A673 (cell line): ENCODE data around the gene FIBCD1. TPM values are rescaled to one million over a fixed set of nuclear protein-coding genes. Genes with fewer than 3 reads are reported as not detected.

Experiments used
- BruUV-seq: library from RNA; stranded (reverse); fragments of 400-500 nt; replicated peaks from 2 replicates; lab custom pipeline; 2021; lab: Mats Ljungman, UMichigan
- CTCF ChIA-PET: fragments of 300-600 bp; sonication (Branson Sonifier 250); formaldehyde crosslinking; loops from one replicate; lab custom pipeline; 2022; ENCODE audit warnings: antibody characterized with exemption; lab: Charles Lee
- POLR2A ChIA-PET: fragments of 300-600 bp; sonication (Branson Sonifier 250); formaldehyde crosslinking; loops from one replicate; lab custom pipeline; 2022; ENCODE audit warnings: antibody characterized with exemption; ENCODE audit not compliant: low non-redundant PET; lab: Charles Lee
- DNase-seq: peaks from one replicate; pipeline ENCODE4 v3.0.0-alpha.2; 2015; ENCODE audit warnings: low spot score
- H3K27ac ChIP-seq: fragments of 200-600 bp; sonication (generic); 2 replicates; pipeline ENCODE4 v1.5.1; 2016; ENCODE audit warnings: mixed run types, low read depth, mild to moderate bottlenecking, mixed read lengths, antibody characterized with exemption, low read length; ENCODE audit not compliant: poor library complexity, severe bottlenecking
- H3K27me3 ChIP-seq: fragments of 200-600 bp; sonication (generic); replicated peaks from 2 replicates; pipeline ENCODE4 v1.6.1; 2017; ENCODE audit warnings: mixed run types, low read depth, mild to moderate bottlenecking, mixed read lengths, antibody characterized with exemption, low read length; ENCODE audit not compliant: insufficient read depth, poor library complexity
- H3K36me3 ChIP-seq: fragments of 200-600 bp; sonication (generic); 2 replicates; pipeline ENCODE4 v1.6.1; 2016; ENCODE audit warnings: mixed run types, mild to moderate bottlenecking, mixed read lengths, antibody characterized with exemption, low read length; ENCODE audit not compliant: insufficient read depth, poor library complexity, severe bottlenecking
- H3K4me1 ChIP-seq: fragments of 200-600 bp; sonication (generic); 2 replicates; pipeline ENCODE4 v1.6.1; 2017; ENCODE audit warnings: mixed run types, mild to moderate bottlenecking, mixed read lengths, antibody characterized with exemption, low read length; ENCODE audit not compliant: insufficient read depth, poor library complexity, severe bottlenecking
- H3K4me3 ChIP-seq: fragments of 200-600 bp; sonication (generic); 2 replicates; pipeline ENCODE4 v1.5.1; 2016; ENCODE audit warnings: low read depth, mixed run types, mild to moderate bottlenecking, mixed read lengths, low read length; ENCODE audit not compliant: poor library complexity, severe bottlenecking
- H3K9me3 ChIP-seq: fragments of 200-600 bp; sonication (generic); 2 replicates; pipeline ENCODE4 v1.6.1; 2016; ENCODE audit warnings: mixed run types, low read depth, mild to moderate bottlenecking, mixed read lengths, antibody characterized with exemption, low read length; ENCODE audit not compliant: poor library complexity, severe bottlenecking
- EZH2 ChIP-seq: fragments of 200-600 bp; sonication (generic); IDR thresholded peaks from 2 replicates; pipeline ENCODE4 v1.6.1; 2017; ENCODE audit warnings: borderline replicate concordance, low read depth, mild to moderate bottlenecking, mixed read lengths, antibody characterized with exemption, low read length; ENCODE audit not compliant: poor library complexity, severe bottlenecking
- intact Hi-C: fragments of 100-400 bp; cut with micrococcal nuclease; formaldehyde crosslinking; loops from one replicate; pipeline ENCODE4 v1.10.0; 2022; ENCODE audit not compliant: unreplicated experiment
- total RNA-seq: library from RNA; stranded (reverse); gene quantifications from 2 replicates; pipeline ENCODE4 v1.2.3, GENCODE V29; 2021
- TF ChIP-seq, protein P1 (sequence below): fragments of 300-800, 200-600 bp; sonication (generic); conservative IDR thresholded peaks from 2 replicates; pipeline ENCODE4 v1.5.1; 2017; ENCODE audit warnings: low read depth, mild to moderate bottlenecking, antibody characterized with exemption, low read length, moderate library complexity, mixed read lengths

Gene FIBCD1
- total RNA-seq, 1 experiment from 2014 or later, result 0.19 TPM

DNA sequence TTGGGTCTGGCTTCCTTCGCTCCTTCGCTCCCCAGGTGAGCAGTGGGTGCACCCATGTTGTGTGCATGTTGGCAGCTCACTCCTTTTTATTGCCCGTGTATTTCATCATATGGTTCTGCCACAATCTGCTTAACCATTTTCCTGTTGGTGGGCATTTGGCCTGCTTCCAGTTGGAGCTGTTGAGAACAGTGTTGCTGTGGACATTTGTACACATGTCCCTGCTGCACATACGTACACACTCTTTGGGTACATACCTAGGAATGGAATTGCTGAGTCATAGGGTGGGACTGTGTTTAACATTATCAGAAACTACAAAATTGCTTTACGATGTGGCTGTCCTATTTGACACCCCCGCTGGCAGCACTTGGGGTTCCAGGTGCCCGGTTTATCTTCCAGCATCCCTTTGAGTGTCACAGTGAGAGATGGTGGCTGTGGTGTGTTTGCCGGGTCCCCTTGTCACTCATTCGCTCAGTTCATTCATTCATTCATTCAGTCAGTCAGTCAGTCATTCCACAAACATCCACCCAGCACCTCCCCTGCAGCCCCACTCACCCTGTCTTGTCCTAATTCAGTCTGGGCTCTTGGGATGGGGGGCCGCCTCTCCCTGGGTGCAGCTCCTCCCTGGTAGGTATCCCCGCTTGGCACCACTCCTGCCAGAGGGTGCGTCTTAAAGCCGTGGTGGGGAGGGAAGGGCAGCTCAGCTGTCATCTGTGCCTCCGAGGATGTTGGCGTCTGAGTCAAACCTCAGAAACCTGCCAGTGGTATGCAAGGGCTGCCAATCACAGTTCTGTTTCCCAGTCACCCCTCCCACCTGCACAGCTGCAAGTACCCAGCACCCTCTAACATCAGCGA lies 7.9 kb upstream of the FIBCD1 start:
- ChIA-PET POLR2A (interaction anchor here (0.7 kb wide), 1 partner anchor 8 kb away, joined by 11 read pairs; no protein-coding TSS in a partner anchor), CTCF (interaction anchor here (0.6 kb wide), 1 partner anchor 101 kb away, joined by 8 read pairs; no protein-coding TSS in a partner anchor)
- H3K9me3 ChIP-seq, result no peaks in the 10 kb centered on the region
- H3K4me3 ChIP-seq, result no peak overlapping the region
- H3K4me1 ChIP-seq, result no peaks in the 10 kb centered on the region
- TF ChIP-seq EZH2, result no peak
- TF ChIP-seq, protein P1, sequence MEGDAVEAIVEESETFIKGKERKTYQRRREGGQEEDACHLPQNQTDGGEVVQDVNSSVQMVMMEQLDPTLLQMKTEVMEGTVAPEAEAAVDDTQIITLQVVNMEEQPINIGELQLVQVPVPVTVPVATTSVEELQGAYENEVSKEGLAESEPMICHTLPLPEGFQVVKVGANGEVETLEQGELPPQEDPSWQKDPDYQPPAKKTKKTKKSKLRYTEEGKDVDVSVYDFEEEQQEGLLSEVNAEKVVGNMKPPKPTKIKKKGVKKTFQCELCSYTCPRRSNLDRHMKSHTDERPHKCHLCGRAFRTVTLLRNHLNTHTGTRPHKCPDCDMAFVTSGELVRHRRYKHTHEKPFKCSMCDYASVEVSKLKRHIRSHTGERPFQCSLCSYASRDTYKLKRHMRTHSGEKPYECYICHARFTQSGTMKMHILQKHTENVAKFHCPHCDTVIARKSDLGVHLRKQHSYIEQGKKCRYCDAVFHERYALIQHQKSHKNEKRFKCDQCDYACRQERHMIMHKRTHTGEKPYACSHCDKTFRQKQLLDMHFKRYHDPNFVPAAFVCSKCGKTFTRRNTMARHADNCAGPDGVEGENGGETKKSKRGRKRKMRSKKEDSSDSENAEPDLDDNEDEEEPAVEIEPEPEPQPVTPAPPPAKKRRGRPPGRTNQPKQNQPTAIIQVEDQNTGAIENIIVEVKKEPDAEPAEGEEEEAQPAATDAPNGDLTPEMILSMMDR, result no peak
- BruUV-seq, result no TSS peak
- no peak for DNase-seq
- H3K27ac ChIP-seq, result no peak overlapping the region
- peaks cover 5% of the 10 kb centered on the region for H3K27me3 ChIP-seq
- no peaks in the 10 kb centered on the region for H3K36me3 ChIP-seq
- intact Hi-C loops, result loop anchor here (10.0 kb wide), 1 partner anchor 98 kb away; no protein-coding TSS in a partner anchor

DNA sequence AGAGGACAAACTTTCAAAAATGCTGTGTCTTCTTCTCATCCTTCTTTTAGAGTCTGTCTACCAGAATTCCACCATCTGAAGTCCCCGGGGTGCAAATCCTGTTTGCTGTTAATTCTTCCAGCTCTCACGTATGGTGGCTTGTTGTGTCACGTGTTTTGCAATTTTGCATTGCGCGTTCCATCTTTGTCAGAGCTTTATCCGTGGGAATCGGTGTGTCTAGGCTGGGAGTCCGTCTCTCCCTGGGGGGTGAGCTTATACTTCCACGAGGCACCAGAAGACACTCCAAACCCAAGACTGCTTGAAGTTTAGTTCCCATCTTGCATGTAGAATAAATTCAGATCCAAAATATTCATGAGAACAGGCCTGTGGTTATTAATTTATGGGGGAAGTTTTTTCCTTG lies 6.1 kb upstream of the FIBCD1 start:
- CTCF ChIA-PET, result interaction anchor here (0.6 kb wide), 1 partner anchor 237 kb away, joined by 3 read pairs; no protein-coding TSS in a partner anchor
- H3K27ac ChIP-seq, result no peak overlapping the region
- no peaks in the 10 kb centered on the region for H3K4me1 ChIP-seq
- POLR2A ChIA-PET, result no interaction called here
- TF ChIP-seq, protein P1, result no peak
- no peak for DNase-seq
- no peaks in the 10 kb centered on the region for H3K9me3 ChIP-seq
- H3K4me3 ChIP-seq, result no peak overlapping the region
- no peaks in the 10 kb centered on the region for H3K36me3 ChIP-seq
- intact Hi-C loops, result loop anchor here (10.0 kb wide), 1 partner anchor 100 kb away; no protein-coding TSS in a partner anchor
- peaks cover 16% of the 10 kb centered on the region for H3K27me3 ChIP-seq
- no TSS peak for BruUV-seq

DNA sequence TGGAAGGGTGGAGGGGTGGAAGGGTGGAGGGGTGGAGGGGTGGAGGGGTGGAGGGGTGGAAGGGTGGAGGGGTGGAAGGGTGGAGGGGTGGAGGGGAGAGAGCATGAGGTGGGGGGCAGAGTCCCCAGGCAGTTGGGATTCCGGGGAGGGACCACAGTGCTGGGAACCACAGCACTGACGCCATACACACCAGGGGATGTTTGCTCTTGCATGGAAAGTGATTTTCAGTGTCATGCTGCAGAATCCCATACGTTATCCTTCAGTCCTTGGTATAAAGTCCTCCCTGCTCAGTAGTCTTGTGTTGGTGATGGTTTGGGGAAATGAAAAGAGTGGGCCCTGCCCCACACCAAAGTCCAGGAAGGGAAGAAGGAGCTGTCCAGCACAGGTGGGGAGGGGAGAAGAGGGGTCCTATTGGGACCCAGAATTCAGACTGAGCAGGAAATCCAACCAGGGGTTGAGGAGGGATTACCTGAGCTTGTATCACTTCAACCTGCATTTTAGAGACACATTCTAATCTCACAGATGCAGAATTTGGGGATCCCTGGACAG lies 5.5 kb upstream of the FIBCD1 start:
- Histone ChIP-seq H3K36me3 (no peaks in the 10 kb centered on the region), H3K27me3 (peaks cover 22% of the 10 kb centered on the region), H3K9me3 (no peaks in the 10 kb centered on the region), H3K4me3 (no peak overlapping the region), H3K27ac (no peak overlapping the region), H3K4me1 (no peaks in the 10 kb centered on the region)
- CTCF ChIA-PET, result interaction anchor here (0.6 to 1.2 kb wide), 2 partner anchors 102 to 237 kb away, joined by 3 to 7 read pairs; no protein-coding TSS in a partner anchor
- no TSS peak for BruUV-seq
- no peak for DNase-seq
- intact Hi-C loops, result loop anchor here (5.0 to 10.0 kb wide), 2 partner anchors 100 to 172 kb away; no protein-coding TSS in a partner anchor
- no peak for TF ChIP-seq EZH2
- TF ChIP-seq, protein P1, result no peak
- POLR2A ChIA-PET, result no interaction called here
